Measurements from ENCODE around the gene YIF1B.

DNA sequence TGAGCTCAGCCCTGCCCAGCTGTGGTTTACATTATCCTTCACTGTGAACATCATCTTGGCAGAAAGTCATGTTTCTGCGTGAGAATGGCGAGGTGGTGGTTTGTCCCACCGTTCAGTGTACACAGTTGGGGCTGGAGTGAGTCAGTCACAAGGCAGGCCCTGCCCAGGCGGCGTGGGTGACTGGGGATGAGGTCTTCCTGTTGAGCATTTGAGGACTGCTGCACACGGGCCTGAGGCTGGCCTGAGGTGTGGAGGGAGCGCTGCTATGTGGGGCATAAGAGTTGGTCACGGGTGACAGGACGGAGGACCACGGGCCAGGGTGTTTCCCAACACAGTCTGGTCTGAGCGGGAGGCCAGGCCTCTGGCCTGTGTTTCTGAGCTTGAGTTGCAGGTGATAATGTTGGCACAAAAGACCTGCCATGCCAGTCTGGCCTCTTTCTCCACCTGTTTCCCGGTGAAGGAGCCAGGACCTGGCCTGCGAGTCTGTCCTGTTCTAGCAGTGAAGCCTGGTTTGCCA lies 25.1 kb downstream of the YIF1B start:
- TF ChIP-seq POLR2AphosphoS5 (IDR thresholded peaks at IDR 0.05), result no peak
- TF ChIP-seq, protein P1, sequence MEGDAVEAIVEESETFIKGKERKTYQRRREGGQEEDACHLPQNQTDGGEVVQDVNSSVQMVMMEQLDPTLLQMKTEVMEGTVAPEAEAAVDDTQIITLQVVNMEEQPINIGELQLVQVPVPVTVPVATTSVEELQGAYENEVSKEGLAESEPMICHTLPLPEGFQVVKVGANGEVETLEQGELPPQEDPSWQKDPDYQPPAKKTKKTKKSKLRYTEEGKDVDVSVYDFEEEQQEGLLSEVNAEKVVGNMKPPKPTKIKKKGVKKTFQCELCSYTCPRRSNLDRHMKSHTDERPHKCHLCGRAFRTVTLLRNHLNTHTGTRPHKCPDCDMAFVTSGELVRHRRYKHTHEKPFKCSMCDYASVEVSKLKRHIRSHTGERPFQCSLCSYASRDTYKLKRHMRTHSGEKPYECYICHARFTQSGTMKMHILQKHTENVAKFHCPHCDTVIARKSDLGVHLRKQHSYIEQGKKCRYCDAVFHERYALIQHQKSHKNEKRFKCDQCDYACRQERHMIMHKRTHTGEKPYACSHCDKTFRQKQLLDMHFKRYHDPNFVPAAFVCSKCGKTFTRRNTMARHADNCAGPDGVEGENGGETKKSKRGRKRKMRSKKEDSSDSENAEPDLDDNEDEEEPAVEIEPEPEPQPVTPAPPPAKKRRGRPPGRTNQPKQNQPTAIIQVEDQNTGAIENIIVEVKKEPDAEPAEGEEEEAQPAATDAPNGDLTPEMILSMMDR (IDR thresholded peaks at IDR 0.05), result no peak
- no peak for TF ChIP-seq EP300 (IDR thresholded peaks at IDR 0.05)
